Gastroesophageal sphincter (tissue), 4 donors: ENCODE data around the gene MARS1. TPM values are rescaled to one million over a fixed set of nuclear protein-coding genes. Genes with fewer than 3 reads are reported as not detected.

ENCODE experiments used
- ATAC-seq: fragments of 150-250 bp; one replicate; pipeline ENCODE4 v1.9.1; 2016; ENCODE audit warnings: mild to moderate bottlenecking, moderate library complexity
- H3K27ac ChIP-seq, 4 donors: fragments of 200-600 bp; sonication (generic) in 3 of 4; 1 replicate in 3 of 4; 2 replicates in 1 of 4; pipeline ENCODE4 v1.5.1; 2016 to 2019
- H3K27me3 ChIP-seq: fragments of 200-600 bp; sonication (generic); one replicate; pipeline ENCODE4 v1.5.1; 2019
- H3K36me3 ChIP-seq, 2 donors: fragments of 200-600 bp; sonication (generic); one replicate each; pipeline ENCODE4 v1.5.1; 2019; ENCODE audit warnings: control low read depth in 1 of 2
- H3K4me1 ChIP-seq, 3 donors: fragments of 200-600 bp; sonication (generic); 1 replicate in 2 of 3; 2 replicates in 1 of 3; pipeline ENCODE4 v1.5.1; 2016 to 2019; ENCODE audit warnings: control low read depth in 2 of 3
- H3K4me3 ChIP-seq, 2 donors: fragments of 200-600 bp; sonication (generic); one replicate each; pipeline ENCODE4 v1.5.1; 2019; ENCODE audit warnings: mild to moderate bottlenecking in 1 of 2, moderate library complexity in 1 of 2
- H3K9me3 ChIP-seq, 3 donors: fragments of 200-600 bp; sonication (generic); one replicate each; pipeline ENCODE4 v1.5.1; 2017 to 2019; ENCODE audit warnings: control low read depth in 2 of 3
- CTCF ChIP-seq, 4 experiments: fragments of 200-600 bp in 2 of 4; fragments of 450-650 bp in 2 of 4; sonication (generic) in 1 of 4; IDR thresholded peaks; one replicate each; pipeline ENCODE4 v1.5.1; 2017 to 2019; ENCODE audit warnings: antibody characterized with exemption in 4 of 4, mild to moderate bottlenecking in 2 of 4, moderate library complexity in 2 of 4
- EP300 ChIP-seq: sonication (generic); formaldehyde crosslinking; IDR thresholded peaks from one replicate; pipeline ENCODE4 v1.6.1; 2017; ENCODE audit warnings: antibody characterized with exemption, mild to moderate bottlenecking
- POLR2A ChIP-seq, 2 donors: fragments of 450-650 bp; IDR thresholded peaks; one replicate each; pipeline ENCODE4 v1.6.1; 2017; ENCODE audit warnings: antibody characterized with exemption in 2 of 2, mild to moderate bottlenecking in 2 of 2, moderate library complexity in 1 of 2
- POLR2AphosphoS5 ChIP-seq: sonication (generic); formaldehyde crosslinking; IDR thresholded peaks from one replicate; pipeline ENCODE4 v1.6.1; 2017; ENCODE audit warnings: antibody characterized with exemption
- WGBS, 2 donors: methylation state at CpG; one replicate each; pipeline ENCODE4 v1.1.5; 2018; ENCODE audit warnings: low coverage in 1 of 2; 5-methylcytosine and 5-hydroxymethylcytosine counted together
- total RNA-seq, 4 donors: library from RNA; depleted of rRNA; stranded (reverse); fragments of >200 nt; gene quantifications; one replicate each; pipeline ENCODE4 v1.1.0, GENCODE V29; 2016

Gene MARS1
- total RNA-seq, 4 donors from 2014 or later: 67.4 to 209 (median 81.7) TPM

DNA sequence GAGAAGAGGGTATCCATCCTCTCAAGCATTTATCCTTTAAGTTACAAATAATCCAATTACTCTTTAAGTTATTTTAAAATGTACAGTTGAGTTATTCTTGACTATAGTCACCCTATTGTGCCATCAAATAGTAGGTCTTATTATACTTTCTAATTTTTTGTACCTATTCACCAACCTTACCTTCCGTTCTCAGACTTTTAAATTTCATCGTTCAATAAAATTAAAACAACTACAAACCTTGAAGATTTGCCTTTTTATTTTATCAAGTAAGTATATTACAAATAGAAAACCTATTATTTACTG, 60.1 kb downstream of the MARS1 start:
- 76% methylated on average over 2 of the region's 2 CpGs; no CpG with 5 or more reads in 1 of the 2 donors for WGBS, 2 donors
- ATAC-seq: no peak
- H3K27me3 ChIP-seq: peaks cover 28% of the 10 kb centered on the region
- no peak for TF ChIP-seq EP300
- no peak for TF ChIP-seq CTCF (IDR thresholded peaks at IDR 0.05)
- TF ChIP-seq POLR2AphosphoS5: no peak
- no peak for TF ChIP-seq POLR2A (IDR thresholded peaks at IDR 0.05)
- no peak overlapping the region for H3K27ac ChIP-seq
- peaks cover 3 to 54% (median 15%) of the 10 kb centered on the region in 3 donors for H3K4me1 ChIP-seq
- H3K4me3 ChIP-seq: no peak overlapping the region
- H3K9me3 ChIP-seq: no peaks in the 10 kb centered on the region
- no peaks in the 10 kb centered on the region for H3K36me3 ChIP-seq

GRCh38 chr12:57548488-57548887, 60.6 kb downstream of the MARS1 start:
- WGBS, 2 donors: 49 to 82% methylated on average over 2 of the region's 2 CpGs

GRCh38 chr12:57549203-57549908, 61.5 kb downstream of the MARS1 start:
- TF ChIP-seq POLR2AphosphoS5: no peak
- TF ChIP-seq CTCF (IDR thresholded peaks at IDR 0.05): no peak
- no peak for TF ChIP-seq EP300
- no peak for TF ChIP-seq POLR2A (IDR thresholded peaks at IDR 0.05)
- WGBS, 2 donors: 31 to 70% methylated on average over 2 to 12 of the region's 13 CpGs
- H3K4me1 ChIP-seq: peaks cover 3 to 42% (median 15%) of the 10 kb centered on the region in 3 donors
- no peak for ATAC-seq
- H3K36me3 ChIP-seq: no peaks in the 10 kb centered on the region
- H3K27me3 ChIP-seq: peaks cover 28% of the 10 kb centered on the region
- H3K27ac ChIP-seq: peak overlapping the region in 1 of 4 donors; percentile 38
- H3K9me3 ChIP-seq: no peaks in the 10 kb centered on the region
- peak overlapping the region; percentile 41 to 54 for H3K4me3 ChIP-seq

More at GRCh38 chr12:57548488-57548887, 60.6 kb downstream of the MARS1 start:
- Histone ChIP-seq H3K4me1 (peaks cover 3 to 49% (median 15%) of the 10 kb centered on the region in 3 donors), H3K4me3 (no peak overlapping the region), H3K9me3 (no peaks in the 10 kb centered on the region), H3K36me3 (no peaks in the 10 kb centered on the region), H3K27me3 (peaks cover 28% of the 10 kb centered on the region), H3K27ac (no peak overlapping the region)
- no peak for ATAC-seq
- TF ChIP-seq CTCF (IDR thresholded peaks at IDR 0.05) (no peak), EP300 (no peak), POLR2AphosphoS5 (no peak), POLR2A (IDR thresholded peaks at IDR 0.05) (no peak)

DNA sequence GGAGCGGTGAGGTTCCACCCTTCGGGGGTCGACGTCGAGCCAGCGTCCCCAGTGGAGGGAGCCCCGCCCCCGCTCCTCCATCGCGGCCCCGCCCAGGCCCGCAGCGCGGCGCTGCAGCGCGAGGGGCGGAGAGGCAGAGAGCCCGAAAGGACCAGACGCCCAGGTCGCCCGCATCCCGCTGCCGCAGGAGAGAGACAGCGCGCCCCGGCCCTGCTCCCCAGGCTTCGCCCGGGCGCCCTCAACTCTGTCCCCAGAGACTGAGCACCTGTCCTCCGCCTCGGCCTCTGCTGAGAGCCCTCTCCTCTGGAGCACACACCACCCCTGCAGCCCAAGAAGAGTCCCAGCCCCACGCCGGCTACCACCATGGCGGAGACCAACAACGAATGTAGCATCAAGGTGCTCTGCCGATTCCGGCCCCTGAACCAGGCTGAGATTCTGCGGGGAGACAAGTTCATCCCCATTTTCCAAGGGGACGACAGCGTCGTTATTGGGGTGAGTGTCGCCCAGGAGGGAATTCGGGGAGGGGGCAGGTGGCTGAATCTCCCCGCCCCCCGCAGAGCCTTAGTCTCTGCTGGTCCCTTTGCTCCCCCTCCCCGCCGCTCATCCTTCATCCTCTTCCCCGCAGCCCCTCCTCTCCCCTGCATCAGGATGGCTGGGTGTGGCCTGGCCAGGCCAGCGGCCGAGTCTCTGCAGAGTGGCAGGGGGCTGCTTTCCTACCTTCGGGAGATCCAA, 62.2 kb downstream of the MARS1 start, which contains the start of gene KIF5A:
Gene KIF5A (plus strand): TSS at position 136 of the 732 bp plus-strand sequence. CDS start 228 bp downstream, at position 364.
- TF ChIP-seq POLR2AphosphoS5 (no peak), EP300 (no peak), CTCF (IDR thresholded peaks at IDR 0.05) (peak in 1 of 4 experiments; percentile 42), POLR2A (IDR thresholded peaks at IDR 0.05) (no peak)
- peaks cover 28% of the 10 kb centered on the region for H3K27me3 ChIP-seq
- WGBS, 2 donors: 8 to 11% methylated on average over 4 to 6 of the region's 52 CpGs
- peaks cover 3 to 35% (median 15%) of the 10 kb centered on the region in 3 donors for H3K4me1 ChIP-seq
- peak within 1 kb of the TSS in 1 of 4 donors; percentile 38 for H3K27ac ChIP-seq
- no peak for ATAC-seq
- no peaks in the 10 kb centered on the region for H3K9me3 ChIP-seq
- H3K36me3 ChIP-seq: no peaks in the 10 kb centered on the region
- H3K4me3 ChIP-seq: peak within 1 kb of the TSS; percentile 41 to 54
